IMR-90 (cell line): ENCODE measurements around the gene CADM2. TPM values are rescaled to one million over a fixed set of nuclear protein-coding genes. Genes with fewer than 3 reads are reported as not detected.

Experiments used
- ATAC-seq: fragments of 200-7000 bp; cut with Tn5 transposase; 2 replicates; pipeline ENCODE4 v1.9.1; 2020; ENCODE audit warnings: low read depth, mild to moderate bottlenecking, moderate library complexity
- BruUV-seq: library from RNA; stranded (reverse); fragments of 400-500 nt; replicated peaks from 2 replicates; lab custom pipeline; 2021; lab: Mats Ljungman, UMichigan
- CTCF ChIA-PET: fragments of 300-600 bp; formaldehyde crosslinking; extraction: SDS; loops from one replicate; lab custom pipeline; 2021; ENCODE audit warnings: antibody characterized with exemption; lab: Yijun Ruan, JAX
- POLR2A ChIA-PET: fragments of 300-600 bp; sonication (Branson Sonifier 250); formaldehyde crosslinking; loops from one replicate; lab custom pipeline; 2022; ENCODE audit warnings: antibody characterized with exemption; ENCODE audit not compliant: unreplicated experiment; lab: Charles Lee
- DNase-seq: peaks from one replicate; pipeline ENCODE4 v3.0.0; 2013
- H2AFZ ChIP-seq: replicated peaks from 2 replicates; pipeline ENCODE3; 2013; ENCODE audit warnings: low read length, mild to moderate bottlenecking; ENCODE audit not compliant: poor library complexity
- H2AK5ac ChIP-seq: 2 replicates; pipeline ENCODE4 v1.6.1; 2013; ENCODE audit warnings: low read depth, low read length, inconsistent platforms
- H2AK9ac ChIP-seq: replicated peaks from 2 replicates; pipeline ENCODE3; 2013; ENCODE audit warnings: mild to moderate bottlenecking, low read depth, low read length, moderate library complexity; ENCODE audit not compliant: poor library complexity
- H2BK120ac ChIP-seq: 2 replicates; pipeline ENCODE4 v1.6.1; 2013; ENCODE audit warnings: low read depth, low read length, inconsistent platforms
- H2BK15ac ChIP-seq: 3 replicates; pipeline ENCODE4 v1.6.1; 2013; ENCODE audit warnings: low read depth, low read length, inconsistent platforms
- H2BK20ac ChIP-seq: 2 replicates; pipeline ENCODE4 v1.6.1; 2013; ENCODE audit warnings: low read depth, mild to moderate bottlenecking, inconsistent platforms, low read length, moderate library complexity
- H2BK5ac ChIP-seq: 2 replicates; pipeline ENCODE4 v1.6.1; 2013; ENCODE audit warnings: mild to moderate bottlenecking, low read depth, low read length, inconsistent platforms; ENCODE audit not compliant: poor library complexity, severe bottlenecking
- H3K14ac ChIP-seq: replicated peaks from 2 replicates; pipeline ENCODE4 v1.6.1; 2013; ENCODE audit warnings: low read depth, low read length, inconsistent platforms
- H3K18ac ChIP-seq: 2 replicates; pipeline ENCODE4 v1.6.1; 2013; ENCODE audit warnings: low read depth, low read length, control low read depth
- H3K23ac ChIP-seq: 2 replicates; pipeline ENCODE4 v1.6.1; 2013; ENCODE audit warnings: low read depth, low read length, inconsistent platforms
- H3K27ac ChIP-seq: 2 replicates; pipeline ENCODE4 v1.5.1; 2013; ENCODE audit warnings: mild to moderate bottlenecking, control low read depth, low read length; ENCODE audit not compliant: insufficient read depth
- H3K27me3 ChIP-seq: 2 replicates; pipeline ENCODE4 v1.6.1; 2013; ENCODE audit warnings: low read length; ENCODE audit not compliant: control insufficient read depth, insufficient read depth
- H3K36me3 ChIP-seq: 2 replicates; pipeline ENCODE4 v1.6.1; 2013; ENCODE audit warnings: low read length, mixed read lengths; ENCODE audit not compliant: control insufficient read depth, insufficient read depth
- H3K4ac ChIP-seq: 2 replicates; pipeline ENCODE4 v1.6.1; 2013; ENCODE audit warnings: low read depth, low read length, inconsistent platforms
- H3K4me1 ChIP-seq: 2 replicates; pipeline ENCODE4 v1.6.1; 2013; ENCODE audit warnings: low read length, mixed read lengths; ENCODE audit not compliant: control insufficient read depth, insufficient read depth
- H3K4me2 ChIP-seq: 2 replicates; pipeline ENCODE4 v1.6.1; 2013; ENCODE audit warnings: low read depth, mild to moderate bottlenecking, control low read depth, low read length, moderate library complexity
- H3K4me3 ChIP-seq: 2 replicates; pipeline ENCODE4 v1.5.1; 2013; ENCODE audit warnings: low read depth, mild to moderate bottlenecking, control low read depth, low read length, moderate library complexity; ENCODE audit not compliant: insufficient read depth
- H3K56ac ChIP-seq: 2 replicates; pipeline ENCODE4 v1.6.1; 2013; ENCODE audit warnings: low read length, inconsistent platforms; ENCODE audit not compliant: insufficient read depth; ENCODE audit errors: extremely low read depth
- H3K79me1 ChIP-seq, 2 experiments: 2 replicates each; pipeline ENCODE4 v1.6.1; 2013; ENCODE audit warnings: low read length in 2 of 2, inconsistent platforms in 1 of 2, low read depth in 1 of 2
- H3K9ac ChIP-seq: 2 replicates; pipeline ENCODE4 v1.6.1; 2013; ENCODE audit warnings: low read depth, low read length, control low read depth
- H3K9me1 ChIP-seq: 2 replicates; pipeline ENCODE4 v1.6.1; 2013; ENCODE audit warnings: low read length, inconsistent platforms; ENCODE audit not compliant: insufficient read depth
- H3K9me3 ChIP-seq: 2 replicates; pipeline ENCODE4 v1.6.1; 2013; ENCODE audit warnings: low read length; ENCODE audit not compliant: control insufficient read depth, insufficient read depth
- H4K20me1 ChIP-seq: 2 replicates; pipeline ENCODE4 v1.6.1; 2013; ENCODE audit warnings: low read length, inconsistent platforms; ENCODE audit not compliant: insufficient read depth
- H4K5ac ChIP-seq: 2 replicates; pipeline ENCODE4 v1.6.1; 2013; ENCODE audit warnings: mild to moderate bottlenecking, low read depth, low read length, control low read depth
- H4K8ac ChIP-seq, 2 experiments: 2 replicates each; pipeline ENCODE4 v1.6.1; 2013; ENCODE audit warnings: low read depth in 2 of 2, low read length in 2 of 2, control low read depth in 1 of 2, inconsistent platforms in 1 of 2
- H4K91ac ChIP-seq: 2 replicates; pipeline ENCODE4 v1.6.1; 2013; ENCODE audit warnings: low read depth, low read length, inconsistent platforms; ENCODE audit not compliant: insufficient read depth
- BHLHE40 ChIP-seq: fragments of 150-350 bp; IDR thresholded peaks from 2 replicates; pipeline ENCODE4 v1.6.1; 2016; ENCODE audit warnings: mild to moderate bottlenecking, low read depth, low read length
- CEBPB ChIP-seq: IDR thresholded peaks from 2 replicates; pipeline ENCODE4 v1.6.1; 2012; ENCODE audit warnings: low read depth, low read length, improper control_type of control experiment
- CHD1 ChIP-seq: IDR thresholded peaks from 2 replicates; pipeline ENCODE4 v1.6.1; 2012; ENCODE audit warnings: low read depth, low read length, improper control_type of control experiment
- CTCF ChIP-seq: conservative IDR thresholded peaks from 2 replicates; pipeline ENCODE4 v1.5.1; 2012; ENCODE audit warnings: mild to moderate bottlenecking, low read depth, low read length, improper control_type of control experiment
- ELK1 ChIP-seq: fragments of 150-350 bp; IDR thresholded peaks from 2 replicates; pipeline ENCODE4 v1.6.1; 2016; ENCODE audit warnings: low read depth, mild to moderate bottlenecking, low read length, moderate library complexity, borderline replicate concordance
- FOS ChIP-seq: fragments of 150-350 bp; IDR thresholded peaks from 2 replicates; pipeline ENCODE4 v1.6.1; 2016; ENCODE audit warnings: low read depth, low read length
- MAFK ChIP-seq: IDR thresholded peaks from 2 replicates; pipeline ENCODE4 v1.6.1; 2012; ENCODE audit warnings: low read depth, low read length, improper control_type of control experiment
- MAZ ChIP-seq: IDR thresholded peaks from 2 replicates; pipeline ENCODE4 v1.6.1; 2012; ENCODE audit warnings: low read depth, mild to moderate bottlenecking, low read length, improper control_type of control experiment, moderate library complexity, borderline replicate concordance
- MXI1 ChIP-seq: IDR thresholded peaks from 2 replicates; pipeline ENCODE4 v1.6.1; 2012; ENCODE audit warnings: low read depth, mild to moderate bottlenecking, low read length, moderate library complexity, borderline replicate concordance
- NFE2L2 ChIP-seq: fragments of 150-350 bp; IDR thresholded peaks from 2 replicates; pipeline ENCODE4 v1.6.1; 2016; ENCODE audit warnings: low read depth, mild to moderate bottlenecking, low read length
- POLR2A ChIP-seq: IDR thresholded peaks from 2 replicates; pipeline ENCODE4 v1.6.1; 2012; ENCODE audit warnings: mild to moderate bottlenecking, low read depth, low read length
- RAD21 ChIP-seq: IDR thresholded peaks from 2 replicates; pipeline ENCODE4 v1.6.1; 2012; ENCODE audit warnings: low read length, improper control_type of control experiment
- RCOR1 ChIP-seq: IDR thresholded peaks from 2 replicates; pipeline ENCODE4 v1.6.1; 2012; ENCODE audit warnings: mild to moderate bottlenecking, low read length, improper control_type of control experiment; ENCODE audit not compliant: insufficient replicate concordance
- RFX5 ChIP-seq: IDR thresholded peaks from 2 replicates; pipeline ENCODE4 v1.8.0; 2012; ENCODE audit warnings: low read depth, mild to moderate bottlenecking, low read length, moderate library complexity
- SMC3 ChIP-seq: fragments of 150-350 bp; IDR thresholded peaks from 2 replicates; pipeline ENCODE4 v1.6.1; 2016; ENCODE audit warnings: low read depth, mild to moderate bottlenecking, antibody characterized with exemption, low read length, moderate library complexity
- USF2 ChIP-seq: fragments of 150-350 bp; IDR thresholded peaks from 2 replicates; pipeline ENCODE4 v1.6.1; 2017; ENCODE audit warnings: mild to moderate bottlenecking, antibody characterized with exemption, low read length, low read depth
- WGBS, 2 experiments: methylation state at CpG; one replicate each; pipeline versions ENCODE4 v1.1.5 to v1.1.7; 2013; ENCODE audit warnings: missing lambda C conversion rate in 2 of 2; ENCODE audit not compliant: insufficient read length in 1 of 2; ENCODE audit errors: extremely low coverage in 2 of 2; 5-methylcytosine and 5-hydroxymethylcytosine counted together
- dilution Hi-C: fragments of 300-500 bp; cut with HindIII; formaldehyde crosslinking; loops from one replicate; pipeline ENCODE4 v1.14.3; 2018; ENCODE audit warnings: low sequenced_read_pairs; ENCODE audit not compliant: unreplicated experiment
- in situ Hi-C: fragments of 300-500 bp; cut with MboI; formaldehyde crosslinking; loops from 3 replicates; pipeline ENCODE4 v1.14.3; 2019; ENCODE audit warnings: low sequenced_read_pairs, inconsistent platforms, mixed read lengths
- intact Hi-C: fragments of 100-400 bp; cut with micrococcal nuclease; formaldehyde crosslinking; loops from 2 replicates; pipeline ENCODE4 v1.10.0; 2022
- polyA plus RNA-seq, 3 experiments: library from polyadenylated mRNA; depleted of rRNA; stranded (reverse); fragments of >200 nt; gene quantifications; 2 replicates each; pipeline ENCODE4 v1.2.3, GENCODE V29; 2012; ENCODE audit warnings: low replicate concordance in 1 of 3
- total RNA-seq: library from RNA; depleted of rRNA; stranded (reverse); fragments of >200 nt; gene quantifications from 2 replicates; pipeline ENCODE4 v1.2.3, GENCODE V29; 2012

Gene CADM2
- total and polyA plus RNA-seq, 2 of the 4 experiments (the other 2 are of a cell fraction) = not detected

- Histone ChIP-seq H2AFZ (no peak overlapping the region), H3K27ac (no peak overlapping the region), H3K9ac (no peak overlapping the region), H3K4me3 (no peak overlapping the region), H3K36me3 (no peaks in the 10 kb centered on the region), H3K18ac (no peak overlapping the region), H2BK15ac (no peak overlapping the region), H3K23ac (no peak overlapping the region), H3K9me1 (no peaks in the 10 kb centered on the region), H4K8ac (no peak overlapping the region), H3K79me1 (no peaks in the 10 kb centered on the region), H2BK5ac (no peak overlapping the region), H3K4ac (no peak overlapping the region), H2BK120ac (no peak overlapping the region), H2AK5ac (no peak overlapping the region), H2BK20ac (no peak overlapping the region), H3K4me2 (no peak overlapping the region), H4K5ac (no peak overlapping the region), H3K9me3 (no peaks in the 10 kb centered on the region), H3K27me3 (no peaks in the 10 kb centered on the region), H3K4me1 (no peaks in the 10 kb centered on the region), H4K91ac (no peak overlapping the region), H3K56ac (no peak overlapping the region), H2AK9ac (no peak overlapping the region), H4K20me1 (no peaks in the 10 kb centered on the region), H3K14ac (no peak overlapping the region)
- TF ChIP-seq RFX5 = no peak
- no peak for TF ChIP-seq CEBPB
- no peak for TF ChIP-seq FOS
- no peak for TF ChIP-seq SMC3
- TF ChIP-seq ELK1 = no peak
- TF ChIP-seq BHLHE40 = no peak
- TF ChIP-seq CHD1 = no peak
- TF ChIP-seq RAD21 = no peak
- TF ChIP-seq RCOR1 = no peak
- no peak for TF ChIP-seq NFE2L2
- TF ChIP-seq MAZ = no peak
- TF ChIP-seq POLR2A = no peak
- TF ChIP-seq MXI1 = no peak
- TF ChIP-seq MAFK = no peak
- no peak for TF ChIP-seq USF2
- no peak for TF ChIP-seq CTCF
- DNase-seq (no peak), ATAC-seq (no peak)
- ChIA-PET CTCF (no interaction called here), POLR2A (no interaction called here)
- WGBS, 2 experiments = no CpG with 5 or more reads among the region's 2 CpGs
- in situ Hi-C loops = no loop called here
- dilution Hi-C loops = no loop called here
- intact Hi-C loops = no loop called here
- BruUV-seq = no TSS peak
These were observed 516.6 kb downstream of the CADM2 start for GRCh38 chr3:85475346-85475745.
